Regular cardiac myocyte (primary cell): Measurements from ENCODE around the gene FASTKD3. TPM values are rescaled to one million over a fixed set of nuclear protein-coding genes. Genes with fewer than 3 reads are reported as not detected.

Experiments used
- total RNA-seq: library from RNA; depleted of rRNA; stranded (reverse); fragments of >200 nt; gene quantifications from 2 replicates; pipeline ENCODE4 v1.2.3, GENCODE V29; 2014

FASTKD3 gene, protein sequence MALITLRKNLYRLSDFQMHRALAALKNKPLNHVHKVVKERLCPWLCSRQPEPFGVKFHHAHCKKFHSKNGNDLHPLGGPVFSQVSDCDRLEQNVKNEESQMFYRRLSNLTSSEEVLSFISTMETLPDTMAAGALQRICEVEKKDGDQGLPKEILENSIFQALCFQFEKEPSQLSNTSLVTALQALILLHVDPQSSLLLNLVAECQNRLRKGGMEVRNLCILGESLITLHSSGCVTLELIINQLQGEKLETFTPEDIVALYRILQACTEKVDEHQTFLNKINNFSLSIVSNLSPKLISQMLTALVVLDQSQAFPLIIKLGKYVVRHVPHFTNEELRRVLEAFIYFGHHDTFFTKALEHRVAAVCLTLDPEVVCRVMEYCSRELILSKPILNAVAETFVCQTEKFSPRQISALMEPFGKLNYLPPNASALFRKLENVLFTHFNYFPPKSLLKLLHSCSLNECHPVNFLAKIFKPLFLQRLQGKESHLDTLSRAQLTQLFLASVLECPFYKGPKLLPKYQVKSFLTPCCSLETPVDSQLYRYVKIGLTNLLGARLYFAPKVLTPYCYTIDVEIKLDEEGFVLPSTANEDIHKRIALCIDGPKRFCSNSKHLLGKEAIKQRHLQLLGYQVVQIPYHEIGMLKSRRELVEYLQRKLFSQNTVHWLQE
- 13.5 and 17.8 TPM in 2 replicates for total RNA-seq

DNA sequence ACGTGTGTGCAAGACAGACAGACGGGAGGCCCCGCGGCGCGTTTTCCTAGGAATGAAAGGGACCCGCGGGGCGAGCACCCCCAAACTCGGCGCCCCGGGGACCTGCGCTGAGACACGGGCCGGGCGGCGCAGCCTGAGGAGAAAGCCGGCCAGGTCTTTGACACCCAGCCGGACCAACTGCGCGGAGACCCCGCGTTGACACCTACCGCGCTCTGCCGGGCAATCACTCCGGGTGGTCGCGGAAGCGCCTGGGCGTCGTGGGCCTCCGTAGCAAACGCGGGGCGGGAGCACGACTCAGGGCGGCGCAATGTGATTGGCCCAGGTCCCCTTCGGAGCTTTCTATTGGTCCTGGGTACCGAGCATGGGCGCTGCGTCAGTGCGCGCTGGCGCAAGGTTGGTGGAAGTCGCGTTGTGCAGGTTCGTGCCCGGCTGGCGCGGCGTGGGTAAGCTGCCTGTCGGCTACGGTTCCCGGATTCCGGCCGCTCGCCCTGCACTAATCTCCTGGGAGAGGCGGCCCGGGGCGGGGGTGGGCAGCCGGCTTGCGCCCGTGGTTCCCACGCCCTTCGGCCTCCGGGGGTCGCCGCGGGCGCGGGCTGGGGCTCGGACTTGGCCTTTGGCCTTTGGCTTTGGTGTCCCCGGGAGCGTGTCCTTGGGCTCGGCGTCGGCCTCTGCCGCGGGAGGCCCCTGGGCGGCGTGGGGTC lies at the start of gene FASTKD3, which contains the start of gene MTRR:
Gene FASTKD3 (minus strand): TSS at position 259 of the 701 bp plus-strand sequence. CDS start 948 bp downstream, outside the sequence.
Gene MTRR (plus strand): TSS at position 376 of the 701 bp plus-strand sequence. CDS start 1,647 bp downstream, outside the sequence.

DNA sequence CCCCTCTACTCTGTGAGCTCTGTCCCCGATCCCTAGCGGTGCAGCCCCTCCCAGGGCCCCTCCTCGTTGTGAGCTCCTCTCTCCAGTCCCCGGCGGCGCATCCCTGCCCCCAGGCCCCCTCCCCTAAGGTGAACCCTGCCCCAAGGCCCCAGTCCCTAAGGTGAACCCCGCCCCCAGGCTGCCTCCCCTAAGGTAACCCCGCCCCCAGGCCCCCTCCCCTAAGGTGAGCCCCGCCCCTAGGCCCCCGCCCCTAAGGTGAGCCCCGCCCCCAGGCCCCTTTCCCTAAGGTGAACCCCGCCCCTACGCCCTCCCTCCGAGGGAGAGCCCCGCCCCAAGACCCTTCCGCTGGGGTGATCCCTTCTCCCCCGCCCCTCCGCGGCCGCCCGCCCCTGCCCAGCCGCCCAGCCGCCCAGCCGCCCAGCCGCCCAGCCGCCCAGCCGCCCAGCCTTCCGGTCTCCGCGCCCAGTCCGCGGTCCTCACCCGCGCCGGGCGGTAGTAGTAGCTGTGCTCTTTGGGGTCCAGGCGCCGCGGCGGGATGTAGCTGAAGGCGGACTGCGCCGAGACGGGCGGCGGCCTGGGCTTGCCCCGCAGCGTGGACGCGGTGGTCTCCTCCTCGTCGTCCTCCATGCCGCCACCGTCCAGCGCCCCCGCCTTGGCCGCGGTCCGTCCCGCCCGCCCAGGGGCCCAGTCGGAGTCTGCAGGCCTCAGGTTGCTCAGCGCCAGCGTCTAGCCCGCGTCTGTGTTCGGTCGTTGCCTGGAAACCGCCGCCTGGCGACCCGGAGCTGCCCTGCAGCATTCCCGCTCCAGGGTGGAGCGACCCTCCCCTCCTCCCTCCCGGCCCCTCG lies 18.2 kb downstream of the FASTKD3 start, which contains the start of gene CFAP90:
Gene CFAP90 (minus strand): TSS at position 739 of the 845 bp plus-strand sequence. CDS start 112 bp downstream, at position 627.

Other genes starting within 250 kb of the FASTKD3 start
- gene CFAP90, start 17.9 kb downstream of the FASTKD3 start, total RNA-seq = not detected in 2 replicates
- gene MTRR, start 117 bp upstream of the FASTKD3 start, total RNA-seq = 38.0 and 40.0 TPM in 2 replicates